Coronary artery (tissue), 2 donors: Measurements from ENCODE around the gene PITPNM3.

ENCODE experiments used
- DNase-seq: peaks from one replicate; pipeline ENCODE4 v3.0.0-alpha.2; 2017; ENCODE audit warnings: low spot score
- H3K27ac ChIP-seq, 2 donors: fragments of 200-600 bp; sonication (generic); one replicate each; pipeline ENCODE4 v1.5.1; 2016 to 2019
- H3K4me3 ChIP-seq: fragments of 200-600 bp; sonication (generic); 2 replicates; pipeline ENCODE4 v1.5.1; 2016; ENCODE audit warnings: mild to moderate bottlenecking, moderate library complexity
- TF ChIP-seq, protein P1 (sequence below): fragments of 200-600 bp; sonication (generic); IDR thresholded peaks from one replicate; pipeline ENCODE4 v1.5.1; 2019; ENCODE audit warnings: antibody characterized with exemption

PITPNM3 gene

DNA sequence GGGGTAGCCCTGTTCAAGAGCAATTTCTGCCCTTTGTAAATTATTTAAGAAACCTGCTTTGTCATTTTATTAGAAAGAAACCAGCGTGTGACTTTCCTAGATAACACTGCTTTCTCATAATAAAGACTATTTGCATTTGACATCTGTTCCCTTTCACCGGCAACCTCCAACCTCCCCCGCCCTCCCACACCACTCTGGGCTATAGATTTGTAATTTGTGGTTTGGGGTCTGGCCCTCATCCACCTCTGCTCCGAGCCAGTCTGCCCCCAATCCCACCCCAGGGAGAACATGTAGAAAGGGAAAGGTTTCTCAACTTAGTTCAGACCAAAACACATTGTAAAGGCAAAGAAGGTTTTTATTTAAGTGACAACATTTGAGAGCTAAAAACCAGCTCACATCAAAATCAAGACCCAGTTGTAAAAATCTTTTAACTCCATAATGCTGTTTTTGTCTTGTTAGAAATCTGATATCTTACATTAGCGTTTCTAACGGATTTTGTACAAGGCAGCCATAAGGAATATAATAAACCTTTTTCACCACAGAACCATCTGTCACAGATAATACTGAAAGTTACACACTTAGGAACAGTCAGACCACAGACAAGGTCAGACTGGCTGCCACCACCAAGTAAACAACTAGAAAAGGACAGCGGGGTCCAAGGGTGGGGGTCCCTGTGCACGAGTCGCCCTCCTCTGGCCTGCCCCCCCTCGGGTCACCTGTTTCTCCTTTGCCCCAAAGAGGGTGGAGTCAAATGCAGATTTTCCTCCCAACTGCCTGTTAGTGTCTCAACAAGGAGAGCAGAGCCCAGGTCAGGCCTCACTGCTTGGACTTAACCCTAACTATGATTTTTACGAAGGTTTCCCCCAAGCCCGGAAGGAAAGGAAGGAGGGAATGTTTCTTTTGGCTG, 105.2 kb downstream of the PITPNM3 start:
- no peak for DNase-seq
- Histone ChIP-seq H3K4me3 (no peak overlapping the region), H3K27ac (no peak overlapping the region)
- TF ChIP-seq, protein P1, sequence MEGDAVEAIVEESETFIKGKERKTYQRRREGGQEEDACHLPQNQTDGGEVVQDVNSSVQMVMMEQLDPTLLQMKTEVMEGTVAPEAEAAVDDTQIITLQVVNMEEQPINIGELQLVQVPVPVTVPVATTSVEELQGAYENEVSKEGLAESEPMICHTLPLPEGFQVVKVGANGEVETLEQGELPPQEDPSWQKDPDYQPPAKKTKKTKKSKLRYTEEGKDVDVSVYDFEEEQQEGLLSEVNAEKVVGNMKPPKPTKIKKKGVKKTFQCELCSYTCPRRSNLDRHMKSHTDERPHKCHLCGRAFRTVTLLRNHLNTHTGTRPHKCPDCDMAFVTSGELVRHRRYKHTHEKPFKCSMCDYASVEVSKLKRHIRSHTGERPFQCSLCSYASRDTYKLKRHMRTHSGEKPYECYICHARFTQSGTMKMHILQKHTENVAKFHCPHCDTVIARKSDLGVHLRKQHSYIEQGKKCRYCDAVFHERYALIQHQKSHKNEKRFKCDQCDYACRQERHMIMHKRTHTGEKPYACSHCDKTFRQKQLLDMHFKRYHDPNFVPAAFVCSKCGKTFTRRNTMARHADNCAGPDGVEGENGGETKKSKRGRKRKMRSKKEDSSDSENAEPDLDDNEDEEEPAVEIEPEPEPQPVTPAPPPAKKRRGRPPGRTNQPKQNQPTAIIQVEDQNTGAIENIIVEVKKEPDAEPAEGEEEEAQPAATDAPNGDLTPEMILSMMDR, result no peak

DNA sequence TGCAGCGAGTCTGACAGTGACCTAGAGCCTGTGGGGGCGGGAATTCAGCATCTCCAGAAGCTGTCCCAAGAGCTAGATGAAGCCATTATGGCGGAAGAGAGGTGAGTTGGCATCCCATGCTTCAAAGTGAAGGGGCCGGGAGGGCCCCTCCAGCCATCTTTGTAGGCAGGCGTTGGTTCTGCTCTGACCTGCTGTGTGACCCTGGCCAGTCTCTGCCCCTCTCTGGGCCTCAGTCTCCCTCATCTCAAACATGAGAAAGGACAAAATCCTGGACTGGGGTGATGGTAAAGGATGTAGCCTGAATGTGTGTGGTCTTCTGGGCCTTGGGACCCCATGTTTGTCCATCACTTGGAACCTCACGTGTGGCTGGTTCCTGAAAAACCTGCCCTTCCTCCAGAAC, 107.0 kb downstream of the PITPNM3 start:
- TF ChIP-seq, protein P1, result no peak
- Histone ChIP-seq H3K27ac (no peak overlapping the region), H3K4me3 (no peak overlapping the region)
- no peak for DNase-seq

DNA sequence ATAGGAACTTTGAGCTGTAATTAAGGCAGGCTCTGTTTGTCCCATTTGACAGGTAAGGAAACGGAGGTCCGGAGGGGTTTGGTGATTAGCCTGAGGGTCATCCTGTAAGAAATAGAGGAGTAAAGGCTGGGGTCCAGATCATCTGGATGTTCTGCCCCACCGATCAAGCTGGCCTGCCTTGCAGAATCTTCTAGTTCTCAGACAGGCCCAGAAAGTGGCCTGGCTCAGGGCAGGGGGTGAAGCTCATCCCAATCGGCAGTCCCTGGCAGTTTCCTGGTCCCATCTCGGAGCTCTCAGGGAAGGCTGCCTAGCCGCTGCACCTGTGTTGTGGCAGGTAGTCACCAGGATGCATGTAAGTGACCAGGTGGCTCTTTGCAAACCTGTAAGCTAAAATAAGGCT, 107.9 kb downstream of the PITPNM3 start:
- H3K27ac ChIP-seq, result no peak overlapping the region
- no peak overlapping the region for H3K4me3 ChIP-seq
- no peak for DNase-seq
- TF ChIP-seq, protein P1, result no peak

DNA sequence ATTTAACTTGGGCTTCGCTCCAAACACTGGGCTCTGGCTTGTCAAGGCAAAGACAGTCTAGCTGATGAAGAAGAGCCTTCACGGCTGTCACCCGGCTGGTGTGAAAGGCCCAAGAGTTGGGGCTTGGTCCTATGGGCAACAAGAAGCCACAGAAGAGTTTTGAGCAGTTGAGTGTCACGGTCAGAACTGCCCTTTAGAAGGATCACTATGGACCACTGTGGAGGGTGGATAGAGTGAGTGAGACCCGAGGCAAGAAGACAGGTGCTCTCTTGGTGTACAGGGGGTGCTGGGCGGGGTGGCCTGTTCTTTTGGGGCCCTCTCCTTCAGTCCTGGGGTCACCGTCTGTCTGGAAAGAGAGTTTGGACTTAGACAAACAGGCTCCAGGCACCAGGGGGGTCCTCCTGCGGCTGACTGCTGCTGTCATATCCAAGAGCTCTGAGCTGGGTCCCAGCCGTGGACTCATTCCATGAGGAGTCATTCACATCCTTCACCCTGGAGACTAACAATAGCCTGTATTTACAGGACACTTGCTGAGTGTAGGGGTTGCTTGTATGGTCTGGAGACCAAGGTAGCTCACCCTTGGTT, 109.7 kb downstream of the PITPNM3 start:
- TF ChIP-seq, protein P1, result no peak
- no peak overlapping the region for H3K27ac ChIP-seq
- no peak overlapping the region for H3K4me3 ChIP-seq
- DNase-seq, result no peak

DNA sequence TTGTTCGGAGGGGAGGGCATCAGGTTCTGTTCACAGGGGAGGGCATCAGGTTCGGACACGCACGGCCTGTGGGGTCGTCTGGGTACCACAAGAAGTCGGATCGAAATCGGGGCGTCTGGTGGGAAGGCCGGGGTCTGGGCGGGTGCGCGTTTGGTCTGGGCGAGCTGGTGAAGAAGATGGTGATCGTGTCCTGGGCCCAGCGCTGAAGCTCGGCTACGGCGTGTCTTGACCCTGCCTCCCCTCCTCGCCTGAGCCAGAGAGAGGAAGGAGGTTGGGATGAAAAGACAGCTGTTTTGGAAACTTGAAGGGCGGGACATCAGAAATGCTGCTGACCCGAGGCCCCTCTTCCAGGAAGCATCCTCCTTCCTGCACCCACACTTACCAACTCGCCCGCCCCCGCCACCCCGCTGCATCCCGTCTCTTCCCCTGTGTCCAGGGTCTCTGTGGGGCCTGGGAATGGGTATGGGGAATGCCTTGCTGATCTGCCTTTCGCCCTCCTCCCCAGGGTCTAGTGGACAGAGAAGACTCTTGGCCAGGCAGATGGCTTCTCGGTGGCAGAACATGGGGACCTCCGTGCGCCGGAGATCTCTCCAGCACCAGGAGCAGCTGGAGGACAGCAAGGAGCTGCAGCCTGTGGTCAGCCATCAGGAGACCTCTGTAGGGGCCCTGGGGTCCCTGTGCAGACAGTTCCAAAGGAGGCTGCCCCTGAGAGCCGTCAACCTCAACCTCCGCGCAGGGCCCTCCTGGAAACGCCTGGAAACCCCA, 111.6 kb downstream of the PITPNM3 start:
- peak overlapping the region; percentile 74 for H3K4me3 ChIP-seq
- TF ChIP-seq, protein P1, result no peak
- DNase-seq, result no peak
- no peak overlapping the region for H3K27ac ChIP-seq

DNA sequence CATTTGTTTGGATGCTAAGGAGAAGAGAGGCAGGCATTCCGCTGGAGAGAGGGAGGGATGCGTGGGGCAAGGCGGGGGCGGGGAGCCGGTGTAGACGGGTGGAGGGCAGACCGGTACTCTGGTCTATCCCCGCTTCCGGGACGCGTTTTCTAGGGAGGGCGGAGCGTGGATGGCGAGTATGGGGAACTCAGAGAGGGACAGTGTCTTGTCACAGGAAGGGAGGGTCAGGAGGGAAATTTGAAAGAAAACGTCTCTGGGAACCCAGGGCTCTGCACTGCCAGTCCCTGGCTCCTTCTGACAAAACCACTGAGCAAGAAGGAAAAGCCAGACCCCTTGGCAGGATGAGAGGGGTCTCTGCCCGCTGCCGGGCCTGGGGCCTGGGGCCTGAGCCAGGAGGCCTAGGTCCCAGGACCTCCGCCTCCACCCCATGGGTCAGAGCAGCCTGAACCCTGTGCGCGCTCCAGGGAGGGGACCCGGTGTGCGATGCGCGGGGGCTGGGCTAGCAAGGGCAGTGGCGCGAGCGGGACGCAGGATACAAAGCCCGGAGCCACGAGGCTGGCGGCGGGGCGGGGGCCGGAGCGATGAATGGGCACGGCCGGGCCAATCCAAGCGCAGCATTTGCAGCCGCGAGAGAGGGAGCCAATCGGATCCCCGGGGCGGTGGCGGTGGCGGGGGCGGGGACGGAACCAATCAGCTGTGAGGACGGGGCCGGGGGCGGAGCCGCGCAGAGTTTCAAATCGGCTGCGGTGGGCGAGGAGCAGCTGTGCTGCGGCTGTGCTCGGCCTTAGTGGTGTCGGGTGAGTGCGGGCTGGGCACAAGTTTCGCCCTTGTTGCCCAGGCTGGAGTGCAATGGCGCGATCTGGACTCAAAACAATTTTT, 112.4 kb downstream of the PITPNM3 start, which contains the start of gene PIMREG:
Gene PIMREG, plus strand, starts transcription at position 764 of the 879 bp plus-strand sequence. CDS start 656 bp downstream, outside the sequence.
- TF ChIP-seq, protein P1, result no peak
- DNase-seq, result peak; percentile 90
- Histone ChIP-seq H3K4me3 (peak within 1 kb of the TSS; percentile 74), H3K27ac (no peak within 1 kb of the TSS)
